GM19395 (cell line): ENCODE data around the gene TTC13.

Experiments
- ATAC-seq: cut with Tn5 transposase; IDR thresholded peaks from one replicate; pipeline ENCODE4 v1.9.1; 2021; ENCODE audit warnings: mild to moderate bottlenecking, moderate library complexity; ENCODE audit not compliant: unreplicated experiment

TTC13 gene

GRCh38 chr1:230909974-230910754, 68.5 kb downstream of the TTC13 start:
- ATAC-seq = no peak

- ATAC-seq = no peak
These were observed 71.0 kb downstream of the TTC13 start for GRCh38 chr1:230907472-230908205.

GRCh38 chr1:230906226-230906625, 72.4 kb downstream of the TTC13 start:
- no peak for ATAC-seq

- ATAC-seq = no peak
These were observed 72.9 kb downstream of the TTC13 start for GRCh38 chr1:230905733-230906132.

GRCh38 chr1:230902349-230902923, 76.2 kb downstream of the TTC13 start:
- ATAC-seq = no peak

- no peak for ATAC-seq
These were observed 77.0 kb downstream of the TTC13 start for GRCh38 chr1:230901671-230902070.

- no peak for ATAC-seq
These were observed 77.7 kb downstream of the TTC13 start for GRCh38 chr1:230900984-230901383.

GRCh38 chr1:230899841-230900251, 78.8 kb downstream of the TTC13 start:
- ATAC-seq = no peak

- no peak for ATAC-seq
These were observed 79.9 kb downstream of the TTC13 start for GRCh38 chr1:230898748-230899147.

GRCh38 chr1:230898144-230898543, 80.5 kb downstream of the TTC13 start:
- no peak for ATAC-seq

GRCh38 chr1:230896779-230897178, 81.9 kb downstream of the TTC13 start:
- no peak for ATAC-seq

- no peak for ATAC-seq
These were observed 83.2 kb downstream of the TTC13 start for GRCh38 chr1:230895452-230895851.

- no peak for ATAC-seq
These were observed 84.0 kb downstream of the TTC13 start for GRCh38 chr1:230894664-230895063.

- ATAC-seq = no peak
These were observed 84.6 kb downstream of the TTC13 start for GRCh38 chr1:230894032-230894431.

- no peak for ATAC-seq
These were observed 86.6 kb downstream of the TTC13 start for GRCh38 chr1:230892018-230892491.

GRCh38 chr1:230891413-230891812, 87.2 kb downstream of the TTC13 start:
- ATAC-seq = no peak

- ATAC-seq = no peak
These were observed 94.0 kb downstream of the TTC13 start for GRCh38 chr1:230884646-230885045.

GRCh38 chr1:230883967-230884366, 94.7 kb downstream of the TTC13 start:
- no peak for ATAC-seq

- no peak for ATAC-seq
These were observed 98.9 kb downstream of the TTC13 start for GRCh38 chr1:230879778-230880177.

GRCh38 chr1:230878591-230878990, 100.1 kb downstream of the TTC13 start:
- no peak for ATAC-seq

- ATAC-seq = no peak
These were observed 100.6 kb downstream of the TTC13 start for GRCh38 chr1:230877924-230878590.
